HG03066 (cell line): ENCODE results near the gene LRRN4CL.
"Not testable (repeated sequence)": the region's sequence is repeated elsewhere in the genome, so short reads cannot be mapped to it uniquely, and the experiment has no call there.

Experiments used
- ATAC-seq: cut with Tn5 transposase; IDR thresholded peaks from one replicate; pipeline ENCODE4 v1.9.1; 2021; ENCODE audit warnings: low read depth; ENCODE audit not compliant: unreplicated experiment

The LRRN4CL gene

DNA sequence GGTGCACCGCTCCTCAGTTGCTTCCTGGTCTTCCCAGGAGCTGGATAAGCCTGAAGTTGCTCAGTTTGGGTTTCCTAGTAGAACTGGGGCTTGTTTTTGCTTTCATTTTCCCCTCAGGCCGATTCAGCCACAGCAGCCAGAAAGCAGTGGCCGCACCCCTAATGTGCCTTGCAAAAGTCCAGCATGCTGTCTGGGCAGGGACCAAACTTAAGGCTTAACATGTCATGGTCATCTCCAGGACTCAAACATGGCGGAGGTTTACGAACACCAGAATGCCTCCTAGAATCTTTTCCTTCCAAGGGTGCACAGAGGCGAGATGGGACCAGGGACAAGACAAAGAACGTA, 20.6 kb upstream of the LRRN4CL start:
- ATAC-seq: no peak

DNA sequence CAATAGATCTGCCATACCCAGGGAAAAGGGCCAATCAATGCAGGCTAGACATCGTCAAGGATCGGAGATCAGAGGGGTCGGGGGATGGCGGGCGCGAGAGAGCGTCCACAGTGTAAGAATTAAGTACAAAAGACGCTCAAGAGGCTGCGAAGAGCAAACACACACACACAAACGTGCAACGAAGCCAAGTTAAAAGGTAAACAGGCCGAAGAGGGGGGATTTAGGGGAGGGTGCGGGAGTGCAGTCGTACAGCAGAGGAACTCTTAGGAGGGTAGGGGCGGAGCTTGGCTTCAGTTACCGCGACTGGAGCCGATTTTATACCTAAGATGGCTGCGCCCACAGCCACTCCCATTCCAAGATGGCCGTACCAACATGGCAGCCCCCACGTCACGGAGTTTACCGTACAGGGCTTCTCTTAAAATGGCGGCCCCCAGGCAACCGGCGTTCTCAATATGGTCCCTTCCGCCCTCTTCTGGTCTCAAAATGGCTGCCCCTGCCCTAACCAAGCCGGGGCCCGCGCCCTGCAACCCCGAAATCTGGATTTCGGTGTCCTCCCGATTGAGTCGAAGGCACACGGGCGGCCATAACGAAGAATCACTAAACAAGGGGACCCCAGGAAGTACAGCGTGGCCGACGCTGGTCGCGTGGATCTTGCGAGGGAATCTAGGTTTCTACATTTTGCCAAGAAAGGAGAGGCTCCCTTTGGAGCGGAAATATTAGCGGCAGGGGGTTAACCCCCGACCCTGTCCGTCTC, 20.1 kb upstream of the LRRN4CL start:
- ATAC-seq: peak; percentile 80

DNA sequence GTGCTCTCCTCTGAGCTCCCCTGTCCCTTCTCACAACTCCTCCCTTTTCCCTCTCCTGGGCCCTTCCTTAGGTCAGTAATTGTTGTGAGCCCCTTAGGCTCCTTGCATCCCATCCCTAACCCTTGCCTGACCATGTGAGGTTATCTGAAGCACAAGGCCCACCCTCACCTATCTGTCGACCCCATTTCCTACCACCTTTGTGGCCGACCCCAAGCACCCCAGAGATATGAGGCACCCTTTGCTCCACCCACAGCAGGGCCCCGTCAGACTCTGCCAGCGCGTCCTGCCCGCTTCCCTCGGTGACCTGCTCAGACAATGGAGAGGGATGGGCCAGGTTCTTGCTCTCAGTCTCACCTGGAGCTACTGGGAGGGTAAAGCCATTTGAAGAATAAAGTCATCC, 19.5 kb upstream of the LRRN4CL start:
- ATAC-seq: no peak

DNA sequence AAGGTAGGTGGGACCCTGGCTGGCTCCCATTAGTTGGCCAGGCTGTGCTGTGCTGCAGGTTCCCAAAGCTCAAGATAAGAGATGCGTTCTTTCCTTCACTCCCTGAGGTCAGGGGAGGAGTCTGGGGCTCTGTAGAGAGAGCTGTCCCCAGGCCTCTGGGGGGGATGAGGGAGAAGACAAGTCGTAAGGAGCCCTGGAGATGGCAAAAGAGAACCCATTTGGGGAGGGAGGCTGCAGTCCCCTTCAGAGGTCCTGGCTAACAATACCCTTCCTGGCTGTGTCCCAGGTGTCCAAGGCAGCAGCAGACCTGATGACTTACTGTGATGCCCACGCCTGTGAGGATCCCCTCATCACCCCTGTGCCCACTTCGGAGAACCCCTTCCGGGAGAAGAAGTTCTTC, 19.1 kb upstream of the LRRN4CL start:
- ATAC-seq: no peak

DNA sequence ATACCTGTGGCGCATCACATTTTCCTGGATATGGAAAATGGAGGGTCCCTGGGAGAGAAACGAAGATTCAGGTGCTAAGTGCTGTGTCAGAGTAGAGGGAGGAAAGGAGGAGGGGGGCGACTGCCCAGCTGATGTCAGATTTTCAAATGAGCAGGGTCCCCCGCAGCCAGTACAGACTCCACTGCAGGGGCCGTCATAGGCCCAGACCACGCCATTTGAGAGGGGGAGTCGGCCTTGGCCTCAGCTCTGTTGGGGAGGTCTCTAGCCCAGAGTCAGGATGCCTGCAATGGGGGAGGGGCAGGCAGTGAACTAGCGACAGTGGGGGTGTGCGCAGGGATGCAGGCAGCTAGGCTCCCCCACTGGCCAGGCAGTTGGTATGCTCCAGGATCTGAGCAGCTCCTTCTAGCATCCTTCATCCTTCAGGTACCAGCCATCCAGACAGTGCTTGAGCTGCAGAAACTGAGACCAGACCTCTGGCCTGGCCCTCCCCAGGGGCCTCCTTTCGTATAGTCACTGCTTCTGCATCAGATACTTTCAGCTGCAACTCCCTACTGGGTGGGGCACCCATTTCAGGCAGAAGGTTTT, 18.0 kb upstream of the LRRN4CL start, which contains the start of the genes BSCL2 and GNG3:
TSS of gene BSCL2 (minus strand) at position 148 of the 585 bp plus-strand sequence. CDS start 229 bp downstream, outside the sequence.
TSS of gene GNG3 (plus strand) at position 400 of the 585 bp plus-strand sequence. CDS start 620 bp downstream, outside the sequence.
- no peak for ATAC-seq

DNA sequence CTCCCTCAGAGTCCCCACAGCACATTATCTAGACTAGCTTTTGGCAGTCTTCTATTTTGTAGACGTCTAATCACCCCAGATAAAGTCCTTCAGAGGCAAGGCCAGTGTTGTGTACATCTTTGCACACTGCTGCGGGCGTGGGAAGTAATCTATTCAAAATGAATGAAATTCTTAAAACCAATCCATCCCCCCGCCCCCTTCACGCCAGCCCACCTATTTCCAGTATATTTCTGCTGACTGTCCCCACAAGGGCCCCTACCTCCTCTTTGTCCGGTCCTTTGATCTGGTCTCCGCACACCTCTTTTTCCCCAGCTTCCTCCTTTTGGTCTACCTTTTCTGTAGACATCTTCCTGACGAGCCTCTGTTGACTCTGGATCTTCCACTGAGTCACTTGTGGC, 17.5 kb upstream of the LRRN4CL start:
- no peak for ATAC-seq

DNA sequence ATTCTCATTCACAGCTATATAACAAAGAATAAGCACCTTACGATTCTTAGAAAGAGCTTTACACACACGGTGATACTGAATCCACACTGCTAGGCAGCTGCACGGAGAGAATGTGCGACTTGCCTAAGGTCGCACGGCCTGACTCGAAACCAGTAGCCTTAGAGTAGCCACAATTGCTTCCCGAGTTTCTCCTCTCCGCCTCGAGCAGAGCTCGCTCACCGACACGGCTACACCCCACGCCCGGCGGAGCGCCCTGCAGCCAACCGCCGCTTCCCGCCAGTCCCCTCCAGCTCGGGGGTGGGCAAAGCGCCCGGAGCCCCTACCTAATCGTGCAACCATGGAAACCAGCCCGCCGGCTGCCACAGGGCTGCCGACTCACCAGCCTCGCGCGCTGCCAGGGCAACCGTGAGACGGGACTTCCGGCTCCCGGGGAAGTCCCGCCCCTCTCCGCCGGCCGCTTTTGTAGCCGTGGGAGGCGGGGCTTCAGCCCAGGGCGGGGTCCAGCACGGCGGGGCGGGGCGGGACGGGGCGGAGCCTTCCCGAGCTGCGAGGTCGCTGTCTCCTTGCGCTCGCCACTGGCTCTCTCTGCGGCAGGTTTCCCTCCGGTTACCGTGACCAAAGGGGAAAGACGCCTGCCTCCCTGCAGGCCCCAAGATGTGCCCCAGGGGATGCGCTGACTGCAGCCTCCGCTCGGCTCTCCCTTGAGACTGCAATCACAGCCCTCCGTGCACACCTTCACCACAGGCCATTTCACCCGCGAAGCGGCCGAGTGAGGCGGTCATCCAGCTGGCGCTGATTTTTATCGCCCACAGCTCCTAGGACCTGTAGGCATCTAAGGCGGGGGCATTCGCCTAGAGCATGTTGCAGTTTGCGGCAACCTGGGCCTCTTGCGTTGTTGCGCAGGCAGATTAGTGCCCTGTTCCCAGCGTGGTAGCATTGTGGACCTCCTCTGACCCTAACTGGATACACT, 16.8 kb upstream of the LRRN4CL start:
- peak; percentile 54 for ATAC-seq

DNA sequence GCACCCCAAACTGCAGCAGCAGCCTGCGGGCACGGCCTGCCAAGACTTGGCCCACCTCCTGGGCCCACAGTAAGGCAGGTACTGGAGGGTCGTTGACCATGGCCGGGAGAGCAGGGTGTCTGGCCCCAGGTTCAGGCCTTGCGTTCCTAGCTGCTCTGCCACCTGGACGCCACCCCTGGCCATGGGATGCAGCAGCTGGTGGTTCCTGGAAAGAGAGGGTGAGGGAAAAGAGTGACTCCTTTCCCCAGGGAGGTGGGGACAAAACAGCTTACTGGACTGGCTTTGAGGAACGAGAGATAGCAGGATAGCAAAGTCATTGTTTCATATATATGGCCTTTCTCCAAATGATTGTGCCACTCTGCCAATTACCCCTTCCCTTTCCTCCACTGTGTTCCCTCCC, 16.1 kb upstream of the LRRN4CL start:
- ATAC-seq: no peak

DNA sequence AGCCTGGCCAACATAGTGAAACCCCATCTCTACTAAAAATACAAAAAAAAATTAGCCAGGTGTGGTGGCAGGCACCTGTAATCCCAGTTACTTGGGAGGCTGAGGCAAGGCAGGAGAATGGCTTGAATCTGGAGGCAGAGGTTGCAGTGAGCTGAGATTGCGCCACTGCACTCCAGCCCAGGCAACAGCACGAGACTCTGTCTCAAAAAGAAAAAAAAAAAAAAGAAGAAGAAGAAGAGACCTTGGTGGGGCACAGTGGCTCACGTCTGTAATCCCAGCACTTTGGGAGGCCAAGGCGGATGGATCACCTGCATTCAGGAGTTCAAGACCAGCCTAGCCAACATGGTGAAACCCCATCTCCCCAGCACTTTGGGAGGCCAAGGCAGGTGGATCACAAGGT, 14.6 kb upstream of the LRRN4CL start:
- ATAC-seq: not testable (repeated sequence)

DNA sequence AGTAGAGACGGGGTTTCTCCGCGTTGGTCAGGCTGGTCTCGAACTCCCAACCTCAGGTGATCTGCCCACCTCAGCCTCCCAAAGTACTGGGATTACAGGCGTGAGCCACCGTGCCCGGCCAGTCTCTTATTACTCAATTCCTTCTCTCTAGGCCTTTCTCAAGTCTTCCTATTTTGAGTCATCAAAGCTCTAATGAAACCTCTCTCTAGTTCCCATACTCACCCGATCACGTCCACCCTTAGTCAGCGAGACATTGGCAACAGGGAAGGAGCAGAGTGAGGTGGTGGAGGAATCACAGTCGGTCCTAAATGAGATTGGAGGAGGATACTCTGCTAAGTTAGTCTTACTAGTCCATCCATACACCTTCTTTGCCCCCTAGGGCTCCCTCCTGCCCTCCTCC, 12.9 kb upstream of the LRRN4CL start:
- no peak for ATAC-seq

DNA sequence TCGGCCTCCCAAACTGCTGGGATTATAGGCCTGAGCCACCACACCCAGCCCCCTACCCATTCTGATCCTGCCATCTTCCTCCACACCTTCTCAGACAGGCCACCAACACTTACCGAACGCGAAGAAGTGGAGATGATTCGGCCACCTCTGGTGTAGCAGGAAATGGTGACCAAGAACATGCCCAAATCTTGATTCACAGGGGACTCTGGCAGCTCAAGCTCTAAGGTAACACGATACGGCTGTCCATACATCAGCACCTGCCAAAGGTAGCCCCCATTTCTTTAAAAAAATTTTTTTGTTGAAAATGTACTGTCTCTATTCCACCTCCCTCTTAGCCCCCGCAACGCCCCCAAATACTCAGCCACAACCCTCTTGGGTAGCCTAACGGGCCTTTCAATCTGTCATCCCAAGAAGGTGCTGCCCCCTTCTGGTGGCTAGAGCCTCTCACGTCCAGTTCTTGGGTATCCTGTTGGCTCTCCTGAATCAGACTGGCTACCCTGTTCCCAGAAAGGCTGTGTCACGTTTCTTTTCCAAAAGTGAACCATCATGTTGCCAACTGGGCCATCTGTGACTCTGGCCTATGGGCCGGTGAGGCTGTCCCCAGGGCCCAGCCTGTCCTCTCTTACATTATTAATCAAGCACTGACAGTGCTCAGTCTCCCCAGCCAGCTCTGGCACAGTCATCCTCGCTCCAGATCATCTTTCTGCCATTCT, 5.3 kb upstream of the LRRN4CL start:
- no peak for ATAC-seq

DNA sequence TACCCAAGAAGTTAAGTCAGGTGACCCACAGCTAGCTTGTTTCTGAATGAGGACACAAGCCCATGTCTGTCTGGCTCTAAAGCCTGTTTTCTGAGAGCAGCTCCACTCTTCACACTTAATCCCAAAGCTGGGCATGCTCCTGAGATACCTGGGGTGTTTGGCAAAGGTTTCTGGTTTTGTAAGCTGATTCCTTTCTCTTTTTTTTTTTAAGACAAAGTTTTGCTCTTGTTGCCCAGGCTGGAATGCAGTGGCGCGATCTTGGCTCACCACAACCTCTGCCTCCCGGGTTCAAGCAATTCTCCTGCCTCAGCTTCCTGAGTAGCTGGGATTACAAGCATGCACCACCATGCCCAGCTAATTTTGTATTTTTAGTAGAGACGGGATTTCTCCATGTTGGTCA, 4.3 kb upstream of the LRRN4CL start:
- ATAC-seq: not testable (repeated sequence)

DNA sequence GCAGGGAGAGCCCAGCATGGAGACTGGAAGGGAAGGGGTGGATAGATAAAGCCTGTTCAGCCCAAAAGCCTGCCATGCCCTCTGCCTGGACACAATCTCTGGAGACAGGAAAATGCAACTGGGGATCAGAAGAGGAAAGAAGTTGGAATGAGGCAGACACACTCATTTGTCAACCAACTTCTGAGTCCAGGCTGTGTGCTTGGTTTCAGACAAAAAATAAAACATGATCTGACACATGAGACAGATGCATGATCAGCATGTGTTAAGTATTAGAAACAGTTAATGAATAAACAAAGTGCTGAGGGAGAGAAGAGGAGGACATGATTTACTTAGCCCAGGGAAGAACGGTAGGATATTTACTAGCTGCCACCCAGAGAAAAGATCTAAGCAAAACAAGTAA, 839 bp downstream of the LRRN4CL start:
- no peak for ATAC-seq

DNA sequence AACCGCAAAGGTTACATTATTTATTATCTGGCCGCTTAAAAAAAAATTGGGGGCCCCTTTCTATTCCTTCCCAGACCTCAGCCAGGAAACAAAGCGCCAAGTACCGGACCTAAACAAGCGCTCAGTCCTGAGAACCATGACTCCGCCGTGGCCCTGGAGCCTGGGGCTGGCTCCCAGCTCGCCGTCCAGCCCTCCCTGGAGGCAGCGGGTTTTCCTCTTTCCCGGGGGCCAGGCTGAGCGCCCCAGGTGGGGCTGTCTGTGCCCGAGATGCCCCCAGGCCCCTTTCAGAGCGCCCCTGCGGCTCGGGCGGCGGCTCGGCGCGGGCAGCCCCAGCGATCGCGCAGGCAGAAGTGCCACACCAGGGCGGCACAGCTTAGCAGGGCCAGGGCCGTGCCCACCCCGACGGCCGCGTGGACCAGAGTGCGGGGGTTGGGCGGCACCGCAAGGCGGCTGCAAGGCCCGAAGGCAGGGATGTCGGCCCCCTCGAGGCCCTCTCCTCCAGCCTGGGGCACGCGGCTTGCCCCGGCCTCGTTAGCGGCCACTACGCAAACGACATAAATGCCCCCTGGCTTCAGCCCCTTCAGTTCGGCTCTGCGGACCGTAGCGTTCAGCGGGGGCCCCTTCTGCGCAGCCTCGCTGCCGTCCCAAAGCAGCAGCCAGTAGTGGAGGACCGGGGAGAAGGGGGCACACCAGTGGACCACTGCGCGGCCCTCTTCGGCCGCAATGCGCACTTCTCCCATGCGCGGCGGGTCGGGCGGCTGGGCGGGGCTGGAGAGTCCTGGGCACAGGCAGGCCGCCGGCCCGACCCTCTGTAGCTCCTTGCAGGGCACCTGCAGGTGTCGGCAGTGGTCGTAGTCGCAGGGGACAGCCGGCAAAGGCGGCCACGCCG, 1.6 kb downstream of the LRRN4CL start:
- ATAC-seq: no peak

DNA sequence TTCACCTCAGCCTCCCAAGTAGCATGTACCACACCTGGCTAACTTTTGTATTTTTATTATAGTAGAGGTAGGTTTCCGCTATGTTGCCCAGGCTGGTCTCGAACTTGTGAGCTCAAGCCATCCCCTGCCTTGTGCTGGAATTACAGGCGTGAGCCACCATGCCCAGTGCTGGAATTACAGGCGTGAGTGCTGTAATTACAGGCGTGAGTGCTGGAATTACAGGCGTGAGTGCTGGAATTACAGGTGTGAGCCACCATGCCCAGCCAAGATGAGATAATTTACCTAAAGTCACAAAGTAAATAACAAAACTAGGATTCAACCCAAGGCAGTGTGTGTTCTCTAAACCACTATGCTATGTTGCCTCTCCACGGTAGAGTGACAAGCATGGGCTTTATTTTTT, 6.8 kb downstream of the LRRN4CL start:
- ATAC-seq: no peak

DNA sequence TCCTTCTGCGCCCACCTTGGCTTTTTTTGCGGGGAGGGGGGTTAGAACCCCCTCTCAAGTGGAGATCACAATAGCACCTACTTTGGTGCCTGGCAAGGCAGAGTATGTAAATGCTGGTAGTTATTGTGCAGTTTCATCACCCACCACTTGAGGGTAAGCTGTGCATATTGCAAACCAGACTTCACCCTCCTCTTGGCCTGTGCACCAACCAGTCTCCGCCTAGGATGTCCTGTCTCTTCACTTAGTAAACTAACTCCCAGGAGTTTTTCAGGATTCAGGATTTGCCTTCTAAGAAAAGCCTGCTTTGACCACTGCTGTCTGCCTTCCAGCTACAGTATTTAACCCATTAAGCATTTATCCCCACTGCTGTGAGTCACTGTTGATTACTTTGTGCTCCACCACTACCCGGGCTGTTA, 8.5 kb downstream of the LRRN4CL start:
- ATAC-seq: no peak

DNA sequence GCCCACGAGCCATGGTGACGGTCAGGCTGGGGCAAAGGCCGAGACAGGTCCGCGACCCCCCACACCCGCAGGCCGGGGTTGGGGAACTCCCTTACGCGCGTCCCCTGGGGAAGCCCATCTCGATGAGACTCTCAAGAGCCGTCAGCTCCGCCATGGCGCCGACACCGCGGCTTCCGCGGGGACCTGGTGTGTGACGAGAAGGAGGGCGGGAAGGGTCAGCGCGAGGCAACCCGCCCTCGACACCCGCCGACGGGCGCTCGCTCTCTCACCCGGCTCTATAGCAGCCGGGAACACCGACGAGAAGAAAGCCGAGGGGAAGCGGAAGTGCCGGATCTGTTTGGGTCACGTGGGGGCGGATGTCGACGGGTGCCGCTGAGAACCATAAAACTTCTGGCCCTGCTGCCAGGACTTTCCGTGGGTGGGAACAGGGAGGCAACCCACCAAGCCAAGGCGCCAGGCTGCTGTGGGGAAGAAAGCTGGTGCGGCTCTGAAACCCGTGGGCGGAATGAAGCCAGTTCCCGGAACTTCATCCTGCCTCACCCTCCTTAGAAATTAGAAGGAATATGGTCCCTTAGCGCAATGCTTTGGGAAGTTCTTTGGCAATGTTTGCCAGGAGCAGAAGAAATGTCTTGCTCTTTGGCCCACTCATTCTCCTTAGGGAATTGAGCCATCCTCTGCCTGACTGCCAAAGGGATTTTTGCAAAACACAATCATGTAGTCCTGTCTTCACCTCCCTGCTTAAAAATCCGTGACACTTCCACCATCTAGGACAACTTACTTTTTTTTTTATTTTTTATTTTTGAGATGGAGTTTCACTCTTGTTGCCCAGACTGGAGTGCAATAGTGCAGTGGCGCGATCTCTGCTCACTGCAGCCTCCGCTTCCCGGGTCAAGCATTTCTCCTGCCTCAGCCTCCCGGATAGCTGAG, 10.3 kb downstream of the LRRN4CL start, which contains the start of gene UBXN1:
TSS of gene UBXN1 (minus strand) at position 304 of the 927 bp plus-strand sequence. CDS start at position 154, 150 bp downstream.
- ATAC-seq: peak; percentile 69

DNA sequence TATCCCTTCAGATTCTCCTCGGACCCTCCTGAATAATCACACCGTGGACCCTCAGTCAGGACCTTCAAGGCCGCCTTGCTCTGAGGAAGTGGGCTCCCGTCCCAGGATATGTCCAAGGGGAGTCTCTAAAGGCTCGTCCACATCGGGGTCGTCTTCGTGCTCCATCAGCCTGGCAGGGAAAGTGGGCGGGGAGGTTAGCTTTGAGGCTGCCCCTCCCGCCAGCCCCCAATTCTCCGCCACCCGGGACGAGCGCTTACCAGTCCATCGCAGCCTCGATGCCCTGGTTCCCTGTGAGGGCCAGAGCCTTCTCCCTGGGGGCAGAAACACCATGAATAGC, 10.9 kb downstream of the LRRN4CL start:
- ATAC-seq: no peak
